ENCODE measurements around the gene ASIC1.

The ASIC1 gene

DNA sequence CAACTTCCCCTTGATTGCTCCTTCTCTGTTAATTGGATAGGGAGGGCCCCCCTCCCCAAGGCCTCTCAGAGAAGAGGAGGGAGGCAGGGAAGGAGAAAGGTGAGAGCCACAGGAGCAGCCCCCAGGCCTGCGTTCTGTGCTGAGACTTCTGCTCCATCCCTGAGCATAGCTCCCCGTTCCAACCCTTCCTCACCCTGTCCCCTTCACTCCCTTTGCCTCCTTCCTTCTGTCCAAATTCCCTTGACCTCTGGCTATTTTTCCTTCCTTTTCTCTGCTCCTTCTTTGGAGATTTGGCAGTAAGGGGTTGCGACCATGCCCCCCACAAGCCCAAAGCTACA, 788 bp upstream of the ASIC1 start:
- peak overlapping the region; percentile 71 for H3K27ac ChIP-seq
- TF ChIP-seq ZFX (IDR thresholded peaks at IDR 0.05), result no peak
- TF ChIP-seq, protein P1, sequence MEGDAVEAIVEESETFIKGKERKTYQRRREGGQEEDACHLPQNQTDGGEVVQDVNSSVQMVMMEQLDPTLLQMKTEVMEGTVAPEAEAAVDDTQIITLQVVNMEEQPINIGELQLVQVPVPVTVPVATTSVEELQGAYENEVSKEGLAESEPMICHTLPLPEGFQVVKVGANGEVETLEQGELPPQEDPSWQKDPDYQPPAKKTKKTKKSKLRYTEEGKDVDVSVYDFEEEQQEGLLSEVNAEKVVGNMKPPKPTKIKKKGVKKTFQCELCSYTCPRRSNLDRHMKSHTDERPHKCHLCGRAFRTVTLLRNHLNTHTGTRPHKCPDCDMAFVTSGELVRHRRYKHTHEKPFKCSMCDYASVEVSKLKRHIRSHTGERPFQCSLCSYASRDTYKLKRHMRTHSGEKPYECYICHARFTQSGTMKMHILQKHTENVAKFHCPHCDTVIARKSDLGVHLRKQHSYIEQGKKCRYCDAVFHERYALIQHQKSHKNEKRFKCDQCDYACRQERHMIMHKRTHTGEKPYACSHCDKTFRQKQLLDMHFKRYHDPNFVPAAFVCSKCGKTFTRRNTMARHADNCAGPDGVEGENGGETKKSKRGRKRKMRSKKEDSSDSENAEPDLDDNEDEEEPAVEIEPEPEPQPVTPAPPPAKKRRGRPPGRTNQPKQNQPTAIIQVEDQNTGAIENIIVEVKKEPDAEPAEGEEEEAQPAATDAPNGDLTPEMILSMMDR (conservative IDR thresholded peaks at IDR 0.05), result no peak

DNA sequence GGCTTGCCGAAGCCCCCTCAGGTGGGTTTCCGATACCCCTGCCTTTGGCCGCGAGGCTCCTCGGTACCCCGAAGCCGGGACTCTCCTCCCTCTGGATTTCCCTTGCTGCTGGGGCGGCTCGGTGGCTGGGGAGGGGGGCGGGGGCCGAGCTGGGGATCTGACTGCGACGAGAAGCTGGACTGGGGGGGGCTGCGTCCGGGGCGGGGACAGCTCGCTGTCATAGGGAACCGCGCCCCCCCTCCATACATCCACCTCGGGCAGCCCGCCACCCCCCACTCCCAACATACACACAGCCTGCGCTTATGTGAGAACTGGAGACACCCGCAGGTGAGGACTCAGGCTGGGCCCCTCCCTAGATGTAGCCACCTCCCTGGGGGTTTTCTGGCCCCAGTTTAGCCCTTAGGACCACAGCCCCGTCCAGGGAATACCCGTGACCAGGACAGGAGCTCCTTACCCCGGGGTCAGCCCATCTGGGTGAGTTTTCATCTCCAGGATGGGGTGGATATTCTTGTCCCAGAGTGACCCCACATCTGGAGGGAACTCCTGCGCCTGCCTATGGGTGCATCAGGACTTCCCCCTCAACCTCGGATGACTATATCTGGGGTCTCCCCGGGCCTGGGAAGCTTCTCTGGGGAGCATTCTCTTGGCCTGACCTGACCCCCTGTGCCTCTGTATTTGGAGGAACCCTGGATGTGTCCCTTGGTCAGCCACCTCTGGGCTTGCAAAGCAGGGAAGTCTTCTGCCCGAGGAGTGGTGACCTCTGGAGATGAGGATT, 687 bp downstream of the ASIC1 start:
- H3K27ac ChIP-seq, result peak overlapping the region; percentile 71
- no peak for TF ChIP-seq ZFX (IDR thresholded peaks at IDR 0.05)
- TF ChIP-seq, protein P1 (conservative IDR thresholded peaks at IDR 0.05), result no peak

DNA sequence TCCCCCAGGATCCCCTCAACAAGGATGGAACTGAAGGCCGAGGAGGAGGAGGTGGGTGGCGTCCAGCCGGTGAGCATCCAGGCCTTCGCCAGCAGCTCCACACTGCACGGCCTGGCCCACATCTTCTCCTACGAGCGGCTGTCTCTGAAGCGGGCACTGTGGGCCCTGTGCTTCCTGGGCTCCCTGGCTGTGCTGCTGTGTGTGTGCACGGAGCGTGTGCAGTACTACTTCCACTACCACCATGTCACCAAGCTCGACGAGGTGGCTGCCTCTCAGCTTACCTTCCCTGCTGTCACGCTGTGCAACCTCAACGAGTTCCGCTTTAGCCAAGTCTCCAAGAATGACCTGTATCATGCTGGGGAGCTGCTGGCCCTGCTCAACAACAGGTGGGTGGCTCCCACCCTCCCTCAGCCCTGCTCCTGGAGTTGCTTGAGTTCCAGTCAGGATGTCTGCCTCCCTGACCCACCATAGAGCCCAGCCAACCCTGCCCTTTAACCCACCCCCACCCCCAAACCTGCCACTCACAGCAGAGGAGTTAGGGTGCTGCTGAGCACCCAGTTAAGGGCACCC, 1.4 kb downstream of the ASIC1 start:
- no peak overlapping the region for H3K27ac ChIP-seq

DNA sequence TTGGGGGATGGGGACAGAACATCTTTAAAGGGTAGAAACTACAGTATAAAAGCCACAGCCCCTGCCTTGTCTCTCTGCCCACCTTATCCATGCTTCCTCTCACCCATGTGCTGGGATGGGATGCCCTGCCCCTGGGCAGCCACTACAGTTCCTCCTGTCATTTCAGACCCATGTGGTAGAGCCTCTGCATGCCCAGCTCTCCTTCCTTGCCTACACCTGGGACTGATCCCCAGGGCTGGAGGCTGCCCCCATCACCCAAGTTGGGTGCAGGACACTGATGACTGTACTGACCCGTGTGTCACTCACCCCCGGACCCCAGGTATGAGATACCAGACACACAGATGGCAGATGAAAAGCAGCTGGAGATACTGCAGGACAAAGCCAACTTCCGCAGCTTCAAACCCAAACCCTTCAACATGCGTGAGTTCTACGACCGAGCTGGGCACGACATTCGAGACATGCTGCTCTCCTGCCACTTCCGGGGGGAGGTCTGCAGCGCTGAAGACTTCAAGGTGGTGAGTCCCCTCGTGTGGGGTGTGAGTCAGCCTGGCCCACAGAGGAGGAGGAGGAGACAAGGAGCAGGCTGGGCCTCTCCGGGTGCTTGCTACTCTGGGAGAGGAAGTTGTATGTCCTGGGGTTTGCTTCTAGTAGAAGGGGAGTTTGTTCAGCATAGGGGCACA, 2.2 kb downstream of the ASIC1 start:
- no peak overlapping the region for H3K27ac ChIP-seq
- TF ChIP-seq, protein P1 (conservative IDR thresholded peaks at IDR 0.05), result no peak
- TF ChIP-seq ZFX (IDR thresholded peaks at IDR 0.05), result no peak

More for the DNA sequence above, 1.4 kb downstream of the ASIC1 start:
- TF ChIP-seq ZFX (IDR thresholded peaks at IDR 0.05), result no peak
- TF ChIP-seq, protein P1 (conservative IDR thresholded peaks at IDR 0.05), result no peak

DNA sequence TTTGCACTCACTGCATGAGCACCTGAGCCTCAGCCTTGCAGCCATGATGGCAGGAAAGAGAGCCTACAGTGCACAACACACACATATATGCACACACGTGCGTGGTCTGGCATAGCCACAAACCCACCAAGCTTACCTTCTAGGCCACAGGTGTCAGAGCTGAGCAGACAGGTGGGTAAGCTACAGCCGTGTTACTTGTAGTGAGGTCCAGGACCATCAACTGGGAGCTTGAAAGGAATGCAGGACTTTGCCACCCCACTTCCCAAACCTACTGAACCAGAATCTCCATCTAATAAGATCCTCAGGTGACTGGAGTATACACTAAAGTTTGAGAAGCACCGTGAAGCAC, 2.7 kb downstream of the ASIC1 start:
- H3K27ac ChIP-seq, result no peak overlapping the region
- TF ChIP-seq, protein P1 (conservative IDR thresholded peaks at IDR 0.05), result no peak
- no peak for TF ChIP-seq ZFX (IDR thresholded peaks at IDR 0.05)

DNA sequence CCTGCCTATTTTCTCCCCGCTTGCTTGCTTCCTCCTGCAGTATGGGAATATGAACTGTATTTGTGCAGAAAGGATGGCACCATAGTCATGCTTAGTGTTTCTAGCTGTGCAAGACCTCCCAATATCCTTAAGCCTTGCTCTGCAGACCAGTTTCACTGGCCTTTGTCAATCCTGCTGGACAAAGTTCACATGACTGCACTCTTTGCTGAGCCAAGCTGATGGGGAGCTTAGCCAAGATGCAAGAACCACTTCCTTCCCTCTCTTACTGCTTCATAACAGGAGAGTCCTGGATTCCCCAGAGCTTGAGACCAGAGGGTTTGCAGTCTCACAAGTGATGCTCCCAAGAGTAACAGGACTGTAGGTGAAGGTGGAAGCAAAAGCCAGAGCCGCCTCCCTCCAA, 3.8 kb downstream of the ASIC1 start:
- H3K27ac ChIP-seq, result no peak overlapping the region
- TF ChIP-seq, protein P1 (conservative IDR thresholded peaks at IDR 0.05), result no peak
- no peak for TF ChIP-seq ZFX (IDR thresholded peaks at IDR 0.05)
